HEK293T (cell line): Measurements from ENCODE around the gene MINDY1.

Experiments
- CTCF ChIA-PET: fragments of 350-600 bp; formaldehyde crosslinking; extraction: SDS; loops from one replicate; lab custom pipeline; 2021; ENCODE audit warnings: antibody characterized with exemption, inconsistent platforms; lab: Yijun Ruan, JAX
- POLR2A ChIA-PET: fragments of 350-600 bp; formaldehyde crosslinking; extraction: SDS; loops from one replicate; lab custom pipeline; 2020; ENCODE audit warnings: antibody characterized with exemption, inconsistent platforms; lab: Yijun Ruan, JAX
- DNase-seq: peaks from one replicate; pipeline ENCODE4 v3.0.0; 2012; ENCODE audit warnings: mixed read lengths; ENCODE audit errors: extremely low spot score
- ARNT ChIP-seq: fragments of 450-650 bp; IDR thresholded peaks from 2 replicates; pipeline ENCODE4 v1.6.1; 2017; ENCODE audit warnings: mild to moderate bottlenecking
- BHLHE40 ChIP-seq: fragments of 450-650 bp; IDR thresholded peaks from 2 replicates; pipeline ENCODE4 v1.6.1; 2016; ENCODE audit warnings: mild to moderate bottlenecking, moderate library complexity, borderline replicate concordance
- CTBP1 ChIP-seq: fragments of 450-650 bp; IDR thresholded peaks from 2 replicates; pipeline ENCODE4 v1.6.1; 2016; ENCODE audit warnings: borderline replicate concordance
- ELF4 ChIP-seq: fragments of 450-650 bp; IDR thresholded peaks from 2 replicates; pipeline ENCODE4 v1.6.1; 2017; ENCODE audit warnings: antibody characterized with exemption
- FOXA1 ChIP-seq: fragments of 450-650 bp; IDR thresholded peaks from 2 replicates; pipeline ENCODE4 v1.6.1; 2016; ENCODE audit warnings: mild to moderate bottlenecking
- FOXK2 ChIP-seq: fragments of 450-650 bp; IDR thresholded peaks from 2 replicates; pipeline ENCODE4 v1.6.1; 2016; ENCODE audit warnings: mild to moderate bottlenecking
- FOXM1 ChIP-seq: fragments of 450-650 bp; IDR thresholded peaks from 2 replicates; pipeline ENCODE4 v1.6.1; 2017; ENCODE audit warnings: mild to moderate bottlenecking, borderline replicate concordance
- HDGF ChIP-seq: fragments of 450-650 bp; IDR thresholded peaks from 2 replicates; pipeline ENCODE4 v1.6.1; 2017; ENCODE audit warnings: antibody characterized with exemption, borderline replicate concordance
- L3MBTL2 ChIP-seq: fragments of 450-650 bp; conservative IDR thresholded peaks from 2 replicates; pipeline ENCODE4 v1.6.1; 2016; ENCODE audit warnings: mild to moderate bottlenecking
- LEF1 ChIP-seq: fragments of 450-650 bp; IDR thresholded peaks from 2 replicates; pipeline ENCODE4 v1.6.1; 2017; ENCODE audit warnings: mild to moderate bottlenecking, borderline replicate concordance
- NFRKB ChIP-seq: fragments of 450-650 bp; IDR thresholded peaks from 2 replicates; pipeline ENCODE4 v1.6.1; 2016; ENCODE audit warnings: mild to moderate bottlenecking, moderate library complexity
- SP1 ChIP-seq: fragments of 450-650 bp; IDR thresholded peaks from 2 replicates; pipeline ENCODE4 v1.6.1; 2017
- SUZ12 ChIP-seq: fragments of 450-650 bp; IDR thresholded peaks from 2 replicates; pipeline ENCODE4 v1.6.1; 2016; ENCODE audit warnings: mild to moderate bottlenecking
- TARDBP ChIP-seq: fragments of 450-650 bp; IDR thresholded peaks from 2 replicates; pipeline ENCODE4 v1.6.1; 2016
- ZNF384 ChIP-seq: fragments of 450-650 bp; IDR thresholded peaks from 2 replicates; pipeline ENCODE4 v1.6.1; 2016
- TF ChIP-seq, protein P1 (sequence below): fragments of 450-650 bp; IDR thresholded peaks from 2 replicates; pipeline ENCODE4 v1.6.1; 2016

MINDY1 gene

DNA sequence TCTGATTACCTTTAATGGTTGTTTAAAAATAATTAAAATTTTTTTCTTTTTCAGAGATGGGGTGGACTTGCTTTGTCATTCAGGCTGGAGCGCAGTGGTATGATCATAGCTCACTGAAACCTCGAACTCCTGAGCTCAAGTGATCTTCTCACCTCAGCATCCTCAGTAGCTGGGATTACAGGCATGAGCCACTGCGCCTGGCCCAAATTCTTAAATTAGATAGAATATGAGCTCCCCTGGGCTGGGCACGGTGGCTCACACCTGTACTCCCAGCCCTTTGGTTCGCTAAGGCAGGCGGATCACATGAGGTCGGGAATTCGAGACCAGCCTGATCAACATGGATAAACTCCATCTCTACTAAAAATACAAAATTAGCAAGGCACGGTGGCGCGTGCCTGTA is 49.0 kb downstream of the MINDY1 start:
- CTCF ChIA-PET, result interaction anchor here (0.6 to 1.2 kb wide), 4 partner anchors 24 to 1620 kb away, joined by 3 to 4 read pairs (median 4); no protein-coding TSS in a partner anchor
- TF ChIP-seq L3MBTL2, result no peak
- TF ChIP-seq FOXK2, result no peak
- no peak for TF ChIP-seq BHLHE40
- no peak for TF ChIP-seq SUZ12
- no peak for TF ChIP-seq TARDBP
- no peak for TF ChIP-seq LEF1

DNA sequence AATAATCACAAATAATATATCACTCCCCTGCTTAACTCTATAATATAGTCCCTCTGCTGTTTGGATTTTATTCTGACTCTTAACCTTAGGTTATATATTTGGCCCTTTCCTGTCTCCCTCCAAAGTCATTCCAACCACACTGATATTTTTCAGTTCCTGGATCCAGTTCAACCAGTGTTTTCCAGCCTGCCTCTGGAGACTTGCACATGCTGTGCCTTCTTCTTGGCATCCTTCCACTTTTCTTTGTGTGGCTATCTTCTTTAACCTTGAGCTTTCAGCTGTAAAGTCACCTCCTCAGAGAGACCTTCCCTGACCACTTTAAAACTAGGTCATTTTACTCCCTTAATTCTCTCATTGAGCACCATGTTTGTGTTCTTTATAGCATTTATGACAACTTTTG is 51.4 kb downstream of the MINDY1 start:
- no peak for TF ChIP-seq NFRKB
- TF ChIP-seq CTBP1, result no peak
- TF ChIP-seq ZNF384, result no peak
- no peak for TF ChIP-seq TARDBP
- TF ChIP-seq, protein P1, sequence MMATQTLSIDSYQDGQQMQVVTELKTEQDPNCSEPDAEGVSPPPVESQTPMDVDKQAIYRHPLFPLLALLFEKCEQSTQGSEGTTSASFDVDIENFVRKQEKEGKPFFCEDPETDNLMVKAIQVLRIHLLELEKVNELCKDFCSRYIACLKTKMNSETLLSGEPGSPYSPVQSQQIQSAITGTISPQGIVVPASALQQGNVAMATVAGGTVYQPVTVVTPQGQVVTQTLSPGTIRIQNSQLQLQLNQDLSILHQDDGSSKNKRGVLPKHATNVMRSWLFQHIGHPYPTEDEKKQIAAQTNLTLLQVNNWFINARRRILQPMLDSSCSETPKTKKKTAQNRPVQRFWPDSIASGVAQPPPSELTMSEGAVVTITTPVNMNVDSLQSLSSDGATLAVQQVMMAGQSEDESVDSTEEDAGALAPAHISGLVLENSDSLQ, result no peak
- TF ChIP-seq ARNT, result no peak
- ChIA-PET POLR2A (no interaction called here), CTCF (no interaction called here)
- DNase-seq, result no peak

More for the DNA sequence above, 49.0 kb downstream of the MINDY1 start:
- no peak for DNase-seq
- POLR2A ChIA-PET, result interaction anchor here (1.3 kb wide), 1 partner anchor 8 kb away, joined by 3 read pairs; no protein-coding TSS in a partner anchor

DNA sequence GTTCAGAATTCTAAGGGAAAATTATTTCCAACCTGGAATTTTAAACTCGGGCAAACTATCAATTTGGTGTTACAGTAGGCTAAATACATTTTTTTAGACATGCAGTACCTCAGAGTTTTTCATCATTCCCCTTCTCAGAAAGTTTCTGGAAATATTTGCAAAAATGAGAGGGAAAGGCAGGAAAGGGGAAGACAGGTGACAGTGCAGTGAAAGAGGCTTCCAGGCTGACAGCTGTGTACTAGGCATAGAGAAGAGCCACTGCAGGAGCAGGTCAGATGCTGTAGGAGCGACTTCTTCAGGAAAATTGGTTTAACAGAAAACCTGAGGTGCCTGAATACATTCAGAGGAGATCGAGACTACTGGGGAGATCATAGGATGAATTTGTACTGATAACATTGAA is 52.0 kb downstream of the MINDY1 start:
- TF ChIP-seq NFRKB (no peak), LEF1 (no peak), CTBP1 (no peak), FOXM1 (no peak), HDGF (no peak), TARDBP (no peak), ELF4 (no peak), ARNT (no peak), ZNF384 (no peak), SP1 (no peak), FOXA1 (no peak), SUZ12 (no peak), FOXK2 (no peak)
- TF ChIP-seq, protein P1, result no peak
- ChIA-PET CTCF (no interaction called here), POLR2A (no interaction called here)
- no peak for DNase-seq
